Suprapubic skin (tissue), 4 donors: ENCODE results near the gene UVSSA. TPM values are rescaled to one million over a fixed set of nuclear protein-coding genes. Genes with fewer than 3 reads are reported as not detected.

Source experiments
- DNase-seq, 2 donors: peaks; one replicate each; pipeline ENCODE4 v3.0.0-alpha.2; 2019; ENCODE audit warnings: low spot score in 2 of 2
- H3K27ac ChIP-seq: fragments of 200-600 bp; sonication (generic); one replicate; pipeline ENCODE4 v1.5.1; 2019
- H3K27me3 ChIP-seq: fragments of 200-600 bp; sonication (generic); one replicate; pipeline ENCODE4 v1.5.1; 2019
- H3K36me3 ChIP-seq: fragments of 200-600 bp; sonication (generic); one replicate; pipeline ENCODE4 v1.5.1; 2019
- H3K4me1 ChIP-seq: fragments of 200-600 bp; sonication (generic); one replicate; pipeline ENCODE4 v1.5.1; 2019
- H3K4me3 ChIP-seq: fragments of 200-600 bp; sonication (generic); one replicate; pipeline ENCODE4 v1.5.1; 2019; ENCODE audit warnings: mild to moderate bottlenecking
- H3K9me3 ChIP-seq: fragments of 200-600 bp; sonication (generic); one replicate; pipeline ENCODE4 v1.5.1; 2019
- CTCF ChIP-seq, 2 donors: fragments of 200-600 bp in 1 of 2; fragments of 450-650 bp in 1 of 2; sonication (generic) in 1 of 2; IDR thresholded peaks; one replicate each; pipeline ENCODE4 v1.5.1; 2016 to 2019; ENCODE audit warnings: antibody characterized with exemption in 2 of 2, mild to moderate bottlenecking in 1 of 2, moderate library complexity in 1 of 2
- EP300 ChIP-seq: sonication (generic); formaldehyde crosslinking; IDR thresholded peaks from one replicate; pipeline ENCODE4 v1.6.1; 2017; ENCODE audit warnings: antibody characterized with exemption
- POLR2A ChIP-seq, 2 donors: fragments of 450-650 bp; IDR thresholded peaks; one replicate each; pipeline ENCODE4 v1.6.1; 2017; ENCODE audit warnings: antibody characterized with exemption in 2 of 2, mild to moderate bottlenecking in 2 of 2, moderate library complexity in 2 of 2
- POLR2AphosphoS5 ChIP-seq, 3 donors: sonication (generic); formaldehyde crosslinking; IDR thresholded peaks; one replicate each; pipeline ENCODE4 v1.6.1; 2017; ENCODE audit warnings: antibody characterized with exemption in 3 of 3
- WGBS: methylation state at CpG from one replicate; pipeline ENCODE4 v1.1.5; 2018; 5-methylcytosine and 5-hydroxymethylcytosine counted together
- total RNA-seq, 4 donors: library from RNA; depleted of rRNA; stranded (reverse); fragments of >200 nt; gene quantifications; one replicate each; pipeline ENCODE4 v1.1.0, GENCODE V29; 2016

Gene UVSSA
- total RNA-seq, 4 donors from 2014 or later: 16.2 to 107 (median 24.9) TPM

DNA sequence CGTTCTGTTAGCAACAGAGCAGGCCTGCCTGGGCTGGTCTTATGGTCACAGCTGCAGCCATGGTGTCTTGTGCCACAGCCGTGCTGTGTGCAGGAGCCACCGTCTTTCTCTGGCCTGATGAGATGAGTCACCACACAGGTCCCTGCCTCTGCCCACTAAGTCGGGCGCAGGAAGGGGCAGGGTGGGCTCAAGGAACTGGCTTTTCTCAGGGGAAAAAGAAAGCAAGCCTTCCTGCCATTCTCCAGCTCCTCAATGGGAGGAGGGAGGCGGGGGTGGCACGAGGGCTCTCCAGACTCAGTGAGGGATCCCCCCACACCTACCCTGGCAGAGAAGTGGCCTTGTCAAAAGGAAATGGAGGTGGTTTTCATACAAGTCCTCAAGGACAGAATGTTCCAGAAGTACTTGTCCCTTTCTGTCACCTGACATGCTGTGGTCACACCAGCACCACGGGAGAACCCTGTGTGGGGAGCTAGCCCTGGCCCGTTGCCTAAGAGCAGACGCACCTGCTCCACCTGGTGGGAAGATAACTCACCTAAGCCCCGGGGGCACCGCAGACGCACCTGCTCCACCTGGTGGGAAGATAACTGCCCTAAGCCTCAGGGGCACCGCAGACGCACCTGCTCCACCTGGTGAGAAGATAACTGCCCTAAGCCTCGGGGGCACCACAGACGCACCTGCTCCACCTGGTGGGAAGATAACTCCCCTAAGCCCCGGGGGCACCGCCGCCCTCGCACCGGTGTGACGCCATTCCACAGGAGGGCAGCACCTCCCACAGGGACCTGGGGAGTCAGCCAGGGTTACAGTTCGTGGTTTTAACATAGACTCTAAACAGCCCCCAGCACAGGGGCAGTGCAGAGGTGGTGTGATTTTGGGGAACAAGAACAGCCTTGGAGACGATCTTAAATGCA lies 18.5 kb downstream of the UVSSA start:
- Histone ChIP-seq H3K27ac (no peak overlapping the region), H3K4me1 (peaks cover 10% of the 10 kb centered on the region), H3K27me3 (no peaks in the 10 kb centered on the region), H3K9me3 (no peaks in the 10 kb centered on the region), H3K36me3 (peaks cover 39% of the 10 kb centered on the region), H3K4me3 (no peak overlapping the region)
- peak in 1 of 2 donors; percentile 55 for DNase-seq
- TF ChIP-seq POLR2AphosphoS5 (IDR thresholded peaks at IDR 0.05) (no peak), EP300 (no peak), CTCF (IDR thresholded peaks at IDR 0.05) (no peak), POLR2A (IDR thresholded peaks at IDR 0.05) (no peak)
- 67% methylated on average over 6 of the region's 25 CpGs for WGBS

GRCh38 chr4:1366371-1367229 lies 19.6 kb downstream of the UVSSA start:
- DNase-seq: peak in 1 of 2 donors; percentile 50
- Histone ChIP-seq H3K9me3 (no peaks in the 10 kb centered on the region), H3K36me3 (peaks cover 45% of the 10 kb centered on the region), H3K4me3 (no peak overlapping the region), H3K4me1 (peaks cover 10% of the 10 kb centered on the region), H3K27me3 (no peaks in the 10 kb centered on the region), H3K27ac (no peak overlapping the region)
- 84% methylated on average over 16 of the region's 35 CpGs for WGBS
- TF ChIP-seq POLR2A (IDR thresholded peaks at IDR 0.05) (no peak), POLR2AphosphoS5 (IDR thresholded peaks at IDR 0.05) (no peak), CTCF (IDR thresholded peaks at IDR 0.05) (no peak), EP300 (no peak)

DNA sequence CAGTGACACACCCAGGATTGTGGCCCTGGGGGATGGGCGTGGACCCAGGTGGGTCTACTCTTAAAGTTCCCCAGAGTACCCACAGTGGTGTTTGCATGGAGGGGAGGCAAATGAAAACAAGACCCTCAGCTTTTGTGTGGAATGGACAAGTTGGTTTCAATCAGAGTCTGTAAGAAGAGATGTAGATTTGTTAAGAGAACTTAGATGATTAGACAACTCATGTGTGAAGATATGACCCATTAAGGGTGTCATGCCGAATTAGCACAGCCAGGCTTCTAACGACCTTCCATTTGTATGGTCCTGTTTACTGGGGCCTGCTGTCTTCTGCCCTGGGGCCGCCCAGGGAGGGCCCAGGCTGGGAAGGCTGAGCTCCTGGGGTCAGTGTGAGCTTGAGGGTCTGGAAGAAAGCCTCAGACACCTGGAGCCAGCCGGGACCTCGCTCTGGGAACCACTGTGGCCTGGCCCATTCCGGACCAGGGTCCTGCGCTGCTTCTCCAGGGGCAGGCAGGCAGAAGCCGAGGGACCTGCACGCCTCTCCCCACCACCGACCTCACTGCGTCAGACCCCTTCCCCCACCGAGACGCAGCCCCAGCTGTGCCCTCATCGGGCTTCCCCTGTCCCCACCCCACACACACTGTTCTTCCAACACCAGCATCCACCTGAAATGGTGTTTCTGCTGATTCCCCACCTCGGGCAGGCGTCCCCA lies 20.4 kb downstream of the UVSSA start:
- Histone ChIP-seq H3K27me3 (no peaks in the 10 kb centered on the region), H3K4me1 (peaks cover 10% of the 10 kb centered on the region), H3K4me3 (no peak overlapping the region), H3K27ac (no peak overlapping the region), H3K9me3 (no peaks in the 10 kb centered on the region), H3K36me3 (peaks cover 49% of the 10 kb centered on the region)
- DNase-seq: peak; percentile 49 to 74
- TF ChIP-seq CTCF (IDR thresholded peaks at IDR 0.05) (no peak), POLR2A (IDR thresholded peaks at IDR 0.05) (no peak), EP300 (no peak), POLR2AphosphoS5 (IDR thresholded peaks at IDR 0.05) (no peak)
- 98% methylated on average over 17 of the region's 17 CpGs for WGBS

DNA sequence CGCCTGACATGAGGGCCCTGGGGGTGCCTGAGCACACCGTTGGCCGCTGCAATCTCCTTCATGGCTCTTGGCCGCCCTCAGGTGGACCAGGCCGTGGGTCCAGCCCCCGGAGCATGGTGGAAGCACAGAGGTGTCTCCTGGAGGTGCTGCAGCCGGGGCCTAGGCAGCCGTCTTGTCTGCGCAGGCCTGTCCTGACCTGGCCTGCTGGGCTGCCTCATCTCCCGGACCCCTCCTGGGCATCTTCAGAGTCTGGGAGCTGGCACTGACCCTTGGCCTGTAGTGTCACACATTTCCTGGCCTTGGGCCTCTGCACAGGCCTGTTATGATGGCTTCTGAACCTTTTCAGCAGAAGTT lies 20.9 kb downstream of the UVSSA start:
- Histone ChIP-seq H3K9me3 (no peaks in the 10 kb centered on the region), H3K27ac (no peak overlapping the region), H3K4me1 (peaks cover 10% of the 10 kb centered on the region), H3K4me3 (no peak overlapping the region), H3K27me3 (no peaks in the 10 kb centered on the region), H3K36me3 (peaks cover 54% of the 10 kb centered on the region)
- DNase-seq: peak in 1 of 2 donors; percentile 49
- TF ChIP-seq CTCF (IDR thresholded peaks at IDR 0.05) (no peak), POLR2A (IDR thresholded peaks at IDR 0.05) (no peak), POLR2AphosphoS5 (IDR thresholded peaks at IDR 0.05) (no peak), EP300 (no peak)
- WGBS: 100% methylated on average over 1 of the region's 10 CpGs
